Caki2 (cell line): ENCODE measurements around the gene TMEM131. TPM values are rescaled to one million over a fixed set of nuclear protein-coding genes. Genes with fewer than 3 reads are reported as not detected.
"Not testable (repeated sequence)": the region's sequence is repeated elsewhere in the genome, so short reads cannot be mapped to it uniquely, and the experiment has no call there.

ENCODE experiments used
- DNase-seq: peaks from one replicate; pipeline ENCODE4 v3.0.0-alpha.2; 2015; ENCODE audit warnings: low read depth
- in situ Hi-C: cut with HindIII; loops from 2 replicates; pipeline ENCODE4 v1.10.0; 2016; ENCODE audit warnings: low sequenced_read_pairs, low pct_unique_long_range_greater_than_20kb, mixed read lengths
- total RNA-seq: library from RNA; depleted of rRNA; stranded (reverse); fragments of >200 nt; shearing (Covaris generic); gene quantifications from 2 replicates; pipeline ENCODE4 v1.2.3, GENCODE V29; 2014; ENCODE audit warnings: low replicate concordance

Gene TMEM131
- total RNA-seq, 1 experiment from 2014 or later, result 11.0 TPM

- in situ Hi-C loops, result no loop called here
- DNase-seq, result no peak
Observed at GRCh38 chr2:97967216-97967592, 28.5 kb downstream of the TMEM131 start.

- in situ Hi-C loops, result no loop called here
- DNase-seq, result no peak
Observed at GRCh38 chr2:97966545-97967215, 29.1 kb downstream of the TMEM131 start.

GRCh38 chr2:97965116-97965515 is 30.6 kb downstream of the TMEM131 start:
- no peak for DNase-seq
- in situ Hi-C loops, result no loop called here

GRCh38 chr2:97963880-97964279 is 31.9 kb downstream of the TMEM131 start:
- no peak for DNase-seq
- in situ Hi-C loops, result no loop called here

GRCh38 chr2:97963079-97963406 is 32.7 kb downstream of the TMEM131 start:
- in situ Hi-C loops, result no loop called here
- no peak for DNase-seq

GRCh38 chr2:97961534-97961933 is 34.2 kb downstream of the TMEM131 start:
- DNase-seq, result no peak
- in situ Hi-C loops, result no loop called here

- in situ Hi-C loops, result no loop called here
- DNase-seq, result no peak
Observed at GRCh38 chr2:97958184-97958583, 37.6 kb downstream of the TMEM131 start.

GRCh38 chr2:97957432-97958183 is 38.1 kb downstream of the TMEM131 start:
- DNase-seq, result no peak
- in situ Hi-C loops, result no loop called here

- in situ Hi-C loops, DNase-seq: not testable (repeated sequence)
Observed at GRCh38 chr2:97956753-97957152, 39.0 kb downstream of the TMEM131 start.

GRCh38 chr2:97953853-97954252 is 41.9 kb downstream of the TMEM131 start:
- in situ Hi-C loops, result no loop called here
- no peak for DNase-seq

GRCh38 chr2:97952357-97952756 is 43.4 kb downstream of the TMEM131 start:
- in situ Hi-C loops, result no loop called here
- DNase-seq, result no peak

GRCh38 chr2:97951155-97951680 is 44.5 kb downstream of the TMEM131 start:
- DNase-seq, result no peak
- in situ Hi-C loops, result no loop called here

- DNase-seq, result peak; percentile 53
- in situ Hi-C loops, result no loop called here
Observed at GRCh38 chr2:97950329-97951154, 45.2 kb downstream of the TMEM131 start.

- no peak for DNase-seq
- in situ Hi-C loops, result no loop called here
Observed at GRCh38 chr2:97948926-97949325, 46.8 kb downstream of the TMEM131 start.

GRCh38 chr2:97945791-97946190 is 50.0 kb downstream of the TMEM131 start:
- in situ Hi-C loops, result no loop called here
- no peak for DNase-seq

- in situ Hi-C loops, result no loop called here
- DNase-seq, result no peak
Observed at GRCh38 chr2:97936881-97937280, 58.9 kb downstream of the TMEM131 start.

GRCh38 chr2:97936199-97936598 is 59.5 kb downstream of the TMEM131 start:
- in situ Hi-C loops, result no loop called here
- DNase-seq, result no peak

GRCh38 chr2:97935719-97936161 is 60.0 kb downstream of the TMEM131 start:
- in situ Hi-C loops, result no loop called here
- no peak for DNase-seq
